Measurements from ENCODE around the gene CPPED1.
A peak's percentile ranks its signal among the peaks of the same experiment; 100 is the strongest.

Gene CPPED1, protein sequence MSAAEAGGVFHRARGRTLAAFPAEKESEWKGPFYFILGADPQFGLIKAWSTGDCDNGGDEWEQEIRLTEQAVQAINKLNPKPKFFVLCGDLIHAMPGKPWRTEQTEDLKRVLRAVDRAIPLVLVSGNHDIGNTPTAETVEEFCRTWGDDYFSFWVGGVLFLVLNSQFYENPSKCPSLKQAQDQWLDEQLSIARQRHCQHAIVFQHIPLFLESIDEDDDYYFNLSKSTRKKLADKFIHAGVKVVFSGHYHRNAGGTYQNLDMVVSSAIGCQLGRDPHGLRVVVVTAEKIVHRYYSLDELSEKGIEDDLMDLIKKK

DNA sequence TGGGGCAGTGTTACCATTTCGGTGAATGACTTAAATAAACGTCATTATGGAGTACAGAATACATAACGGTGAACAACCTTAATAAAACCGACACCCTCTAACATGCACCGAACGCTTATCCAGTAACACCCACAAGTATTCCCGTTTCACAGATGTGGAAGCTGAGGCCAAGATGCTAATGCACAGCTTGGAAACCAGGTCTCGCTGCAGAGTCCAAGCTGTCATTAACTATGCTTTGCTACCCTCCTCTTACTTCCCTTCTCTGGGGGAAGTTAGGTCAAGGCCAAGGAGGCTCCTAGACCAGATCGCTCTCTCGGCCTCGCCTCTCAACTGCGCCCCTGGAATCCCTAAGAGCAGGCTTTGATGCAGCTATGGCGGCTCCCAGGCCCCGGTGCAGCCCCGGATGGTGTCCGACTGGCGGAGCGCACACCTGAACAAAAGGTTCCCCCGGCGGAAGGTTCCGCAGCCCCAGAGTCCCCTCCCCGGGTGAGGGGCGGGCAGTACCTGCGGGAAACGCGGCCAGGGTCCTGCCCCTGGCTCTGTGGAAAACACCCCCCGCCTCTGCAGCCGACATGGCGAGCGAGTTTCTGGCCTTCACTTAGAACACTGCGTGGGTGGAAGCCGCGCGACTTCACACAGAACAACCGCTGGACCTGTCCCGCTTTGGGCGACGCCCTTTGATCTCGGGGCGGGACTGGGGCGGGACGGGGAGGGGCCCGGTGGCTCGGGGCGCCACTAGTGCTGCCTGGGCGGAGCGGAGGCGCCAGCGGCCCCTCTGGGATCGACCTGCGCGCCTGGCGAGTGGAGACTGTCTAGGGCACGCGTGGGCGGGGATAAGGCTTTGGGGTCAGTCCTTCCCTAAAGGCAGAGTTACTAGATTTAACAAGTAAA lies at the start of gene CPPED1:
Gene CPPED1, minus strand, starts transcription at position 685 of the 891 bp plus-strand sequence. Its CDS starts 111 bp downstream, at position 574.
- DNase-seq (ENCODE audit: low spot score) = peak; percentile 87
- TF ChIP-seq, protein P1, sequence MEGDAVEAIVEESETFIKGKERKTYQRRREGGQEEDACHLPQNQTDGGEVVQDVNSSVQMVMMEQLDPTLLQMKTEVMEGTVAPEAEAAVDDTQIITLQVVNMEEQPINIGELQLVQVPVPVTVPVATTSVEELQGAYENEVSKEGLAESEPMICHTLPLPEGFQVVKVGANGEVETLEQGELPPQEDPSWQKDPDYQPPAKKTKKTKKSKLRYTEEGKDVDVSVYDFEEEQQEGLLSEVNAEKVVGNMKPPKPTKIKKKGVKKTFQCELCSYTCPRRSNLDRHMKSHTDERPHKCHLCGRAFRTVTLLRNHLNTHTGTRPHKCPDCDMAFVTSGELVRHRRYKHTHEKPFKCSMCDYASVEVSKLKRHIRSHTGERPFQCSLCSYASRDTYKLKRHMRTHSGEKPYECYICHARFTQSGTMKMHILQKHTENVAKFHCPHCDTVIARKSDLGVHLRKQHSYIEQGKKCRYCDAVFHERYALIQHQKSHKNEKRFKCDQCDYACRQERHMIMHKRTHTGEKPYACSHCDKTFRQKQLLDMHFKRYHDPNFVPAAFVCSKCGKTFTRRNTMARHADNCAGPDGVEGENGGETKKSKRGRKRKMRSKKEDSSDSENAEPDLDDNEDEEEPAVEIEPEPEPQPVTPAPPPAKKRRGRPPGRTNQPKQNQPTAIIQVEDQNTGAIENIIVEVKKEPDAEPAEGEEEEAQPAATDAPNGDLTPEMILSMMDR (conservative IDR thresholded peaks at IDR 0.05; ENCODE audit: low read depth) = no peak
- peak within 1 kb of the TSS; percentile 89 for H3K27ac ChIP-seq
- CTCF ChIA-PET = interaction anchor here (0.6 to 0.9 kb wide), 2 partner anchors 130 to 416 kb away, joined by 3 to 4 read pairs; no protein-coding TSS in a partner anchor
- POLR2A ChIA-PET (ENCODE audit: low non-redundant PET) = interaction anchor here (0.6 to 0.7 kb wide), 2 partner anchors 63 to 491 kb away, joined by 3 to 7 read pairs; no protein-coding TSS in a partner anchor

- POLR2A ChIA-PET (ENCODE audit: low non-redundant PET) = no interaction called here
- no peak for DNase-seq (ENCODE audit: low spot score)
- TF ChIP-seq, protein P1 (conservative IDR thresholded peaks at IDR 0.05; ENCODE audit: low read depth) = no peak
- no peak overlapping the region for H3K27ac ChIP-seq
- CTCF ChIA-PET = no interaction called here
These were observed 46.5 kb upstream of the CPPED1 start for GRCh38 chr16:12850186-12850585.

DNA sequence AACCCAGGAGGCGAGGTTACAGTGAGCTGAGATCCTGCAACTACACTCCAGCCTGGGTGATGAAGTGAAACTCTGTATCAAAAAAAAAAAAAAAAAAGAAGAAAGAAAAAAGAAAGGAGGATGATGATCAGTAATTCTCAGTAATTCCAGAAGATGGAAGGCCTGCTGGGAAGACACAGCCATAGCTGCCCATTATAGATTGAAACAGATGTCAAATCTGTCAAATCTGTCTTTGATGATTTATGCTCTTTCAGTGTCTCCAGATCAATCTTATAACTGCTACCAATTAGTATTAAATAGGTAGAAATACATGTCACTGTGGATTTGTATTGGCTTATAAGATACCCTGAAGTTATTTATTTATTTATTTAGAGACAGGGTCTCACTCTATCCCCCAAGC lies 42.9 kb upstream of the CPPED1 start:
- TF ChIP-seq, protein P1 (conservative IDR thresholded peaks at IDR 0.05; ENCODE audit: low read depth) = no peak
- POLR2A ChIA-PET (ENCODE audit: low non-redundant PET) = no interaction called here
- no peak for DNase-seq (ENCODE audit: low spot score)
- H3K27ac ChIP-seq = no peak overlapping the region
- CTCF ChIA-PET = no interaction called here

GRCh38 chr16:12845282-12845681 lies 41.6 kb upstream of the CPPED1 start:
- ChIA-PET POLR2A (ENCODE audit: low non-redundant PET) (no interaction called here), CTCF (no interaction called here)
- TF ChIP-seq, protein P1 (conservative IDR thresholded peaks at IDR 0.05; ENCODE audit: low read depth) = no peak
- no peak overlapping the region for H3K27ac ChIP-seq
- no peak for DNase-seq (ENCODE audit: low spot score)

DNA sequence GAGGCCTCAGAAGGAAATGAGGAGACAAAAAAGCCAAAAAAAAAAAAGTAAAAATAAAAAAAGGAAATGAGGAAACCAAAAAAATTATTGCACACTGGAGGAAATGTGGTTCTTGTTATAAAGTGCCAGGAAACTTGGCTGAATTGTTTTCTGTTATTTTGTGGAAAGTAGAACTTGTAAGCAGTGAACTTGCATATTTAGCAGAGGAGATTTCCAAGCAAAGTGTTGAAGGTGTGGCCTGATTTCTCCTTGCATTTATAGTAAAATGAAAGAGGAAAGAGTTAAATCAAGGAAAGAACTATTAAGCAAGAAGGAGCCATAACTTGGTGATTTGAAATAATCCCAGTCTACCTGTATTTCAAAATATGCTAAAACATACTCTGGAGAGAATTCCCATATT lies 34.1 kb upstream of the CPPED1 start:
- H3K27ac ChIP-seq = no peak overlapping the region
- ChIA-PET CTCF (no interaction called here), POLR2A (ENCODE audit: low non-redundant PET) (no interaction called here)
- TF ChIP-seq, protein P1 (conservative IDR thresholded peaks at IDR 0.05; ENCODE audit: low read depth) = no peak
- no peak for DNase-seq (ENCODE audit: low spot score)

GRCh38 chr16:12837291-12837690 lies 33.6 kb upstream of the CPPED1 start:
- TF ChIP-seq, protein P1 (conservative IDR thresholded peaks at IDR 0.05; ENCODE audit: low read depth) = no peak
- DNase-seq (ENCODE audit: low spot score) = no peak
- no peak overlapping the region for H3K27ac ChIP-seq
- ChIA-PET CTCF (no interaction called here), POLR2A (ENCODE audit: low non-redundant PET) (no interaction called here)
